Keratinocyte (primary cell): ENCODE results near the gene SCYGR2. TPM values are rescaled to one million over a fixed set of nuclear protein-coding genes. Genes with fewer than 3 reads are reported as not detected.

ENCODE experiments used
- DNase-seq: peaks from one replicate; pipeline ENCODE4 v3.0.0-alpha.2; 2011; ENCODE audit warnings: low read depth, missing footprints, low spot score
- FAIRE-seq: peaks from 2 replicates; lab custom pipeline; 2011; peaks lifted over from hg19 to GRCh38; lab: Jason Lieb, UNC
- H2AFZ ChIP-seq: 2 replicates; pipeline ENCODE4 v1.6.0; 2012; ENCODE audit warnings: low read length, control low read depth, inconsistent platforms; ENCODE audit not compliant: control insufficient read depth
- H3K27ac ChIP-seq: 2 replicates; pipeline ENCODE4 v1.5.1; 2011; ENCODE audit warnings: low read length; ENCODE audit not compliant: control insufficient read depth, insufficient read depth
- H3K27me3 ChIP-seq: 3 replicates; pipeline ENCODE4 v1.6.0; 2011; ENCODE audit warnings: low read length; ENCODE audit not compliant: control insufficient read depth, insufficient read depth; ENCODE audit errors: extremely low read depth
- H3K36me3 ChIP-seq, 2 experiments: 2 replicates in 1 of 2; 3 replicates in 1 of 2; pipeline ENCODE4 v1.5.1; 2011; ENCODE audit warnings: low read length in 2 of 2, mild to moderate bottlenecking in 1 of 2; ENCODE audit not compliant: control insufficient read depth in 2 of 2, insufficient read depth in 2 of 2; ENCODE audit errors: extremely low read depth in 1 of 2
- H3K4me1 ChIP-seq: 3 replicates; pipeline ENCODE4 v1.5.1; 2011; ENCODE audit warnings: low read length; ENCODE audit not compliant: control insufficient read depth, insufficient read depth; ENCODE audit errors: extremely low read depth
- H3K4me2 ChIP-seq: 3 replicates; pipeline ENCODE4 v1.6.0; 2011; ENCODE audit warnings: low read depth, low read length; ENCODE audit not compliant: control insufficient read depth, insufficient read depth; ENCODE audit errors: extremely low read depth
- H3K4me3 ChIP-seq, 3 experiments: fragments of 200-600 bp in 1 of 3; sonication (generic) in 1 of 3; 2 replicates in 2 of 3; 3 replicates in 1 of 3; pipeline ENCODE4 v1.5.1; 2011 to 2016; ENCODE audit warnings: low read length in 3 of 3, mild to moderate bottlenecking in 3 of 3, control low read depth in 2 of 3, inconsistent platforms in 1 of 3, low read depth in 1 of 3, mixed read lengths in 1 of 3, mixed run types in 1 of 3, moderate library complexity in 1 of 3; ENCODE audit not compliant: control insufficient read depth in 2 of 3, insufficient read depth in 2 of 3; ENCODE audit errors: extremely low read depth in 1 of 3
- H3K79me2 ChIP-seq: 2 replicates; pipeline ENCODE4 v1.6.0; 2012; ENCODE audit warnings: low read length; ENCODE audit not compliant: control insufficient read depth, insufficient read depth
- H3K9ac ChIP-seq: 3 replicates; pipeline ENCODE4 v1.6.0; 2011; ENCODE audit warnings: low read length; ENCODE audit not compliant: control insufficient read depth, insufficient read depth; ENCODE audit errors: extremely low read depth
- H3K9me1 ChIP-seq: 3 replicates; pipeline ENCODE4 v1.6.0; 2011; ENCODE audit warnings: low read length; ENCODE audit not compliant: control insufficient read depth, insufficient read depth; ENCODE audit errors: extremely low read depth
- H3K9me3 ChIP-seq: 2 replicates; pipeline ENCODE4 v1.5.1; 2012; ENCODE audit warnings: low read depth, low read length; ENCODE audit not compliant: control insufficient read depth
- H4K20me1 ChIP-seq: 3 replicates; pipeline ENCODE4 v1.6.0; 2011; ENCODE audit warnings: low read length; ENCODE audit not compliant: control insufficient read depth, insufficient read depth; ENCODE audit errors: extremely low read depth
- EZH2 ChIP-seq: IDR thresholded peaks from one replicate; pipeline ENCODE4 v1.6.1; 2012; ENCODE audit warnings: inconsistent platforms, mild to moderate bottlenecking, low read length, moderate library complexity
- dilution Hi-C: fragments of 300-500 bp; cut with MboI; formaldehyde crosslinking; loops from one replicate; pipeline ENCODE4 v1.7.0; 2020; ENCODE audit warnings: low sequenced_read_pairs; ENCODE audit not compliant: extremely low pct_ligation_motif_present
- polyA plus RNA-seq, 5 experiments: library from polyadenylated mRNA; depleted of rRNA in 3 of 5; stranded (reverse) in 3 of 5; stranded (forward) in 1 of 5; unstranded in 1 of 5; fragments of >200 nt; gene quantifications; 1 replicate in 1 of 5; 2 replicates in 3 of 5; 3 replicates in 1 of 5; pipeline versions ENCODE4 v1.2.1 to v1.2.3, GENCODE V29; 2011 to 2012; ENCODE audit warnings: missing spikeins in 2 of 5, low read depth in 1 of 5, low replicate concordance in 1 of 5
- TF ChIP-seq, protein P1 (sequence below), 3 experiments: IDR thresholded peaks in 1 of 3; conservative IDR thresholded peaks in 1 of 3; optimal IDR thresholded peaks in 1 of 3; 2 replicates in 2 of 3; 3 replicates in 1 of 3; pipeline versions ENCODE3 to v1.5.1; 2011; ENCODE audit warnings: low read length in 3 of 3, mild to moderate bottlenecking in 3 of 3, moderate library complexity in 2 of 3, control low read depth in 1 of 3, inconsistent platforms in 1 of 3; ENCODE audit not compliant: insufficient read depth in 2 of 3; ENCODE audit errors: extremely low read depth in 1 of 3

SCYGR2 gene
- polyA plus RNA-seq, 1 donor (not counting 4 experiments of a cell fraction or from before 2014, with no cell fraction given) = not detected

DNA sequence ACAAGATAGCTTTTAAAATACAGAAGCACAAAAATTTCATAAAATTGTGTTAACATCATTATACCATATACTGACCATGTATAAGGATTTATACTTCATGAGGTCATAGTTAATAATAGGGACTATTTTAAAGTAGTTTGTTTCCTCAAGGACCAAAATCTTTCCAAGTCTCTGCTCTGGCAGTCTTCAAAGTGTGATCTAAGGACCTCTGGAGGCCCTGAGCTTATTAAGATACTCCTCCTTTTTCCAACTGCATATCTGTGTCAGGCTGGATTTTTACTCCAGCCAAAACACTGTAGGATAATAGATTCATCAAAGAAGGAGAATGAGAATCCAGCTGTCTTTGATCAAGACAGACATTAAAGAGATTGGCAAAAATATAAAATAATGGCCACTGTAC, 1.7 kb upstream of the SCYGR2 start:
- Histone ChIP-seq H3K9me3 (no peaks in the 10 kb centered on the region), H3K4me1 (peaks cover 2% of the 10 kb centered on the region), H3K27me3 (no peaks in the 10 kb centered on the region), H3K79me2 (no peaks in the 10 kb centered on the region), H3K9me1 (no peaks in the 10 kb centered on the region), H3K4me3 (no peak overlapping the region), H3K27ac (no peak overlapping the region), H4K20me1 (no peaks in the 10 kb centered on the region), H2AFZ (no peak overlapping the region), H3K36me3 (no peaks in the 10 kb centered on the region), H3K9ac (no peak overlapping the region), H3K4me2 (no peak overlapping the region)
- no peak for FAIRE-seq
- no peak for DNase-seq
- dilution Hi-C loops = no loop called here
- TF ChIP-seq, protein P1, sequence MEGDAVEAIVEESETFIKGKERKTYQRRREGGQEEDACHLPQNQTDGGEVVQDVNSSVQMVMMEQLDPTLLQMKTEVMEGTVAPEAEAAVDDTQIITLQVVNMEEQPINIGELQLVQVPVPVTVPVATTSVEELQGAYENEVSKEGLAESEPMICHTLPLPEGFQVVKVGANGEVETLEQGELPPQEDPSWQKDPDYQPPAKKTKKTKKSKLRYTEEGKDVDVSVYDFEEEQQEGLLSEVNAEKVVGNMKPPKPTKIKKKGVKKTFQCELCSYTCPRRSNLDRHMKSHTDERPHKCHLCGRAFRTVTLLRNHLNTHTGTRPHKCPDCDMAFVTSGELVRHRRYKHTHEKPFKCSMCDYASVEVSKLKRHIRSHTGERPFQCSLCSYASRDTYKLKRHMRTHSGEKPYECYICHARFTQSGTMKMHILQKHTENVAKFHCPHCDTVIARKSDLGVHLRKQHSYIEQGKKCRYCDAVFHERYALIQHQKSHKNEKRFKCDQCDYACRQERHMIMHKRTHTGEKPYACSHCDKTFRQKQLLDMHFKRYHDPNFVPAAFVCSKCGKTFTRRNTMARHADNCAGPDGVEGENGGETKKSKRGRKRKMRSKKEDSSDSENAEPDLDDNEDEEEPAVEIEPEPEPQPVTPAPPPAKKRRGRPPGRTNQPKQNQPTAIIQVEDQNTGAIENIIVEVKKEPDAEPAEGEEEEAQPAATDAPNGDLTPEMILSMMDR (optimal IDR thresholded peaks at IDR 0.05 in 1 of 3, IDR thresholded peaks at IDR 0.05 in 1 of 3, conservative IDR thresholded peaks at IDR 0.05 in 1 of 3; ENCODE audit: extremely low read depth in 1 of 3, insufficient read depth in 2 of 3, low read length in 3 of 3) = no peak
- no peak for TF ChIP-seq EZH2

DNA sequence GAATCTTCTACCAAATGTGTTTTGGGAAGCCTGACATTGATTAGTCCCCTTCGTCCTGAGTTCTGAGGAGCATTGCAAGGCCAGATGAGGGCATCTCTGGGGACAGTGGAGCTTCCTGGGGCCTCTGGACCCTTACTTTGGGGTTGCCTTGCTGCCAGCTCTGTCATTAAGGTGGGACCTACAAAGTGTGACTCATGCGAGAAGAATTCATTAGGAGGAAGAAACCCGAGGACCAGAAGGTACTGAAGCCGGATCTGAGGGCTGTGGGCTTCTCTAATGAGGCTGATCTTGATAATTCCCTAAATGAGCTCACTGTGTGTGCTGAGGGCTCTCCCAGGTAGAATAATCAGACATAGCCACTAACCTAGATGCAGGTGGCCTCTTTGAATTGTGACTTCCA, 695 bp upstream of the SCYGR2 start:
- no peak for DNase-seq

More for the DNA sequence above, 695 bp upstream of the SCYGR2 start:
- H3K27me3 ChIP-seq = no peaks in the 10 kb centered on the region
- no peaks in the 10 kb centered on the region for H3K36me3 ChIP-seq
- FAIRE-seq = no peak
- H3K9me3 ChIP-seq = no peaks in the 10 kb centered on the region
- no peak overlapping the region for H3K4me2 ChIP-seq
- no peak overlapping the region for H3K9ac ChIP-seq
- dilution Hi-C loops = no loop called here
- H4K20me1 ChIP-seq = no peaks in the 10 kb centered on the region
- TF ChIP-seq EZH2 = no peak
- TF ChIP-seq, protein P1 (optimal IDR thresholded peaks at IDR 0.05 in 1 of 3, IDR thresholded peaks at IDR 0.05 in 1 of 3, conservative IDR thresholded peaks at IDR 0.05 in 1 of 3; ENCODE audit: extremely low read depth in 1 of 3, insufficient read depth in 2 of 3, low read length in 3 of 3) = no peak
- no peak overlapping the region for H3K27ac ChIP-seq
- no peak overlapping the region for H3K4me3 ChIP-seq
- H3K79me2 ChIP-seq = no peaks in the 10 kb centered on the region
- H2AFZ ChIP-seq = no peak overlapping the region
- H3K4me1 ChIP-seq = peaks cover 2% of the 10 kb centered on the region
- H3K9me1 ChIP-seq = no peaks in the 10 kb centered on the region
